ENCODE data around the gene SLC35C1. TPM values are rescaled to one million over a fixed set of nuclear protein-coding genes. Genes with fewer than 3 reads are reported as not detected.

The SLC35C1 gene
- polyA plus RNA-seq, 1 donor (not counting 4 experiments of a cell fraction or from before 2014, with no cell fraction given) = 4.9 TPM

- Histone ChIP-seq H3K36me3 (ENCODE audit: control insufficient read depth in 2 of 2, extremely low read depth in 1 of 2, insufficient read depth in 2 of 2, low read length in 2 of 2) (peaks cover 4 to 5% of the 10 kb centered on the region in 2 experiments), H3K4me1 (ENCODE audit: control insufficient read depth, extremely low read depth, insufficient read depth, low read length) (no peaks in the 10 kb centered on the region), H3K4me3 (ENCODE audit: control insufficient read depth in 2 of 3, extremely low read depth in 1 of 3, insufficient read depth in 2 of 3, low read depth in 1 of 3, low read length in 3 of 3) (no peak overlapping the region), H3K9me3 (ENCODE audit: control insufficient read depth, low read depth, low read length) (no peaks in the 10 kb centered on the region), H2AFZ (ENCODE audit: control insufficient read depth, low read length) (no peak overlapping the region), H4K20me1 (ENCODE audit: control insufficient read depth, extremely low read depth, insufficient read depth, low read length) (no peaks in the 10 kb centered on the region), H3K27me3 (ENCODE audit: control insufficient read depth, extremely low read depth, insufficient read depth, low read length) (no peaks in the 10 kb centered on the region), H3K9me1 (ENCODE audit: control insufficient read depth, extremely low read depth, insufficient read depth, low read length) (no peaks in the 10 kb centered on the region), H3K9ac (ENCODE audit: control insufficient read depth, extremely low read depth, insufficient read depth, low read length) (no peak overlapping the region), H3K27ac (ENCODE audit: control insufficient read depth, insufficient read depth, low read length) (no peak overlapping the region), H3K4me2 (ENCODE audit: control insufficient read depth, extremely low read depth, insufficient read depth, low read depth, low read length) (no peak overlapping the region), H3K79me2 (ENCODE audit: control insufficient read depth, insufficient read depth, low read length) (no peaks in the 10 kb centered on the region)
- no peak for TF ChIP-seq EZH2 (IDR thresholded peaks at IDR 0.05; ENCODE audit: low read length)
- TF ChIP-seq CTCF (optimal IDR thresholded peaks at IDR 0.05 in 1 of 3, IDR thresholded peaks at IDR 0.05 in 1 of 3, conservative IDR thresholded peaks at IDR 0.05 in 1 of 3; ENCODE audit: extremely low read depth in 1 of 3, insufficient read depth in 2 of 3, low read length in 3 of 3) = no peak
- FAIRE-seq (no peak), DNase-seq (ENCODE audit: low read depth, low spot score) (no peak)
- dilution Hi-C loops (cut with MboI; ENCODE audit: extremely low pct_ligation_motif_present, low sequenced_read_pairs) = no loop called here
Measured at GRCh38 chr11:45816614-45817013, 11.7 kb downstream of the SLC35C1 start.

- DNase-seq (ENCODE audit: low read depth, low spot score) (no peak), FAIRE-seq (no peak)
- no peaks in the 10 kb centered on the region for H3K4me1 ChIP-seq (ENCODE audit: control insufficient read depth, extremely low read depth, insufficient read depth, low read length)
- dilution Hi-C loops (cut with MboI; ENCODE audit: extremely low pct_ligation_motif_present, low sequenced_read_pairs) = no loop called here
- H3K9ac ChIP-seq (ENCODE audit: control insufficient read depth, extremely low read depth, insufficient read depth, low read length) = no peak overlapping the region
- H3K4me2 ChIP-seq (ENCODE audit: control insufficient read depth, extremely low read depth, insufficient read depth, low read depth, low read length) = no peak overlapping the region
- no peak overlapping the region for H3K4me3 ChIP-seq (ENCODE audit: control insufficient read depth in 2 of 3, extremely low read depth in 1 of 3, insufficient read depth in 2 of 3, low read depth in 1 of 3, low read length in 3 of 3)
- H4K20me1 ChIP-seq (ENCODE audit: control insufficient read depth, extremely low read depth, insufficient read depth, low read length) = no peaks in the 10 kb centered on the region
- H3K9me3 ChIP-seq (ENCODE audit: control insufficient read depth, low read depth, low read length) = no peaks in the 10 kb centered on the region
- H2AFZ ChIP-seq (ENCODE audit: control insufficient read depth, low read length) = no peak overlapping the region
- no peaks in the 10 kb centered on the region for H3K9me1 ChIP-seq (ENCODE audit: control insufficient read depth, extremely low read depth, insufficient read depth, low read length)
- H3K36me3 ChIP-seq (ENCODE audit: control insufficient read depth in 2 of 2, extremely low read depth in 1 of 2, insufficient read depth in 2 of 2, low read length in 2 of 2) = peaks cover under 1 to 2% of the 10 kb centered on the region in 2 experiments
- no peak for TF ChIP-seq EZH2 (IDR thresholded peaks at IDR 0.05; ENCODE audit: low read length)
- no peak for TF ChIP-seq CTCF (optimal IDR thresholded peaks at IDR 0.05 in 1 of 3, IDR thresholded peaks at IDR 0.05 in 1 of 3, conservative IDR thresholded peaks at IDR 0.05 in 1 of 3; ENCODE audit: extremely low read depth in 1 of 3, insufficient read depth in 2 of 3, low read length in 3 of 3)
- no peaks in the 10 kb centered on the region for H3K79me2 ChIP-seq (ENCODE audit: control insufficient read depth, insufficient read depth, low read length)
- H3K27me3 ChIP-seq (ENCODE audit: control insufficient read depth, extremely low read depth, insufficient read depth, low read length) = no peaks in the 10 kb centered on the region
- no peak overlapping the region for H3K27ac ChIP-seq (ENCODE audit: control insufficient read depth, insufficient read depth, low read length)
Measured at GRCh38 chr11:45817191-45817590, 12.2 kb downstream of the SLC35C1 start.
